Activated T-helper 1 cell treated with anti-CD3 and anti-CD28 coated beads, Interleukin-12 subunit alpha, Interleukin-12 subunit beta, Interleukin-2, Interleukin-4 antibody, amounts not matched to agents 30 ng/mL and 10 ng/mL and 1 ng/mL, durations not matched to agents 14 hours and 24 hours and 36 hours (primary cell): ENCODE results near the gene ZNF618. TPM values are rescaled to one million over a fixed set of nuclear protein-coding genes. Genes with fewer than 3 reads are reported as not detected.
"Not testable (repeated sequence)": the region's sequence is repeated elsewhere in the genome, so short reads cannot be mapped to it uniquely, and the experiment has no call there.

Experiments used
- DNase-seq: peaks from one replicate; pipeline ENCODE4 v3.0.0; 2021; ENCODE audit warnings: low spot score
- H3K27ac Mint-ChIP-seq: one replicate; pipeline ENCODE4 v1.8.0; 2021; ENCODE audit warnings: mild to moderate bottlenecking, mixed read lengths
- H3K27me3 Mint-ChIP-seq: one replicate; pipeline ENCODE4 v1.8.0; 2022; ENCODE audit warnings: mild to moderate bottlenecking, moderate library complexity, mixed read lengths; ENCODE audit not compliant: insufficient read depth
- H3K36me3 Mint-ChIP-seq: one replicate; pipeline ENCODE4 v1.8.0; 2021; ENCODE audit warnings: low read depth, mixed read lengths
- H3K4me1 Mint-ChIP-seq: one replicate; pipeline ENCODE4 v1.8.0; 2021; ENCODE audit warnings: low read depth, mixed read lengths
- H3K4me3 Mint-ChIP-seq: one replicate; pipeline ENCODE4 v1.8.0; 2021; ENCODE audit warnings: mild to moderate bottlenecking, moderate library complexity, mixed read lengths
- H3K9me3 Mint-ChIP-seq: one replicate; pipeline ENCODE4 v1.8.0; 2021; ENCODE audit warnings: mixed read lengths
- intact Hi-C: fragments of 100-400 bp; cut with micrococcal nuclease; formaldehyde crosslinking; loops from one replicate; pipeline ENCODE4 v1.15.1; 2024
- total RNA-seq: library from RNA; stranded (reverse); gene quantifications from 2 replicates; pipeline ENCODE4 v1.2.3, GENCODE V29; 2022

ZNF618 gene
- total RNA-seq, 1 donor from 2014 or later = 0.16 TPM

DNA sequence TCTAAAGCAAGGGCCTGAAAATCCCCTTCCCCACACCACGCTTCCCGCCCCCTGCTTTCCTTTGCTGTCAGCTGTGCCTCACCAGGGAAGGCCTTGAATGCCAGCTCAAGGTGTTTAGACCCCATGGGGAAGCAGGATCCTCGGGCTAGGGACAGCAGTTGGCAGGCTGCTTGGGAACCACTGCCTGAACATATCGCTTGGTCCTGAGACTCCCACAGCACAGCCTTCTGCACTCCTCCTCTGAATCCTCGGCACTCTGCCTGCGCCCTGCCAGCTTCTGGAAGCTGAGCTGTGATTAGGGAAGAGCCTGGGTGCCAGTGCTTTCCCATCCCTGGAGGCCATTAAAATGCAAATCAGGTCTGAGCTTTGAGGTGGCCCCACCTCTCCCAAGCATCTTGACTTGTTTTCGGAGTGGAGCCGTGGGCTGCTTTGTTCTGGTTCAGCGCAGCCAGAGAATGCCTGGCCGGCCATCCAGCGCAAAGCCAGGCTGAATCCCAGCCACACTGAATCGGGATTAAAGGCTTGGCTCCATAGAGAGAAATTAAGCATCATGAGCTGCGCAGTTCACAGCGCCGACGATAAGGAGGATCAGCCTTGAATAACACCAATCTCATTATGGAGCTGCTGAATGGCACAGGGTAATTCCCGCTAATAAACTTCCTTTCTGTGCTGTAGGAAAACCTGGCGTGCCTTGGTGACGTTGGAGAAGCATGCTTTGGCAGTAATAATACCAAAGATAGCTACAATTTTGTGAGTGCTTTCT is 162.0 kb downstream of the ZNF618 start:
- no peaks in the 10 kb centered on the region for H3K36me3 Mint-ChIP-seq
- no peak overlapping the region for H3K4me3 Mint-ChIP-seq
- intact Hi-C loops = no loop called here
- no peak overlapping the region for H3K27ac Mint-ChIP-seq
- DNase-seq = no peak
- H3K4me1 Mint-ChIP-seq = no peaks in the 10 kb centered on the region
- H3K9me3 Mint-ChIP-seq = no peaks in the 10 kb centered on the region
- H3K27me3 Mint-ChIP-seq = peaks cover 2% of the 10 kb centered on the region

- intact Hi-C loops = no loop called here
- H3K4me1 Mint-ChIP-seq = no peaks in the 10 kb centered on the region
Measured at GRCh38 chr9:114038724-114039313, 162.7 kb downstream of the ZNF618 start.

GRCh38 chr9:114039484-114039883 is 163.4 kb downstream of the ZNF618 start:
- no peaks in the 10 kb centered on the region for H3K4me1 Mint-ChIP-seq
- no peak for DNase-seq
- no peaks in the 10 kb centered on the region for H3K9me3 Mint-ChIP-seq

More at GRCh38 chr9:114038724-114039313, 162.7 kb downstream of the ZNF618 start:
- Mint-ChIP-seq H3K27me3 (peaks cover 4% of the 10 kb centered on the region), H3K9me3 (no peaks in the 10 kb centered on the region), H3K4me3 (no peak overlapping the region), H3K36me3 (no peaks in the 10 kb centered on the region), H3K27ac (no peak overlapping the region)
- no peak for DNase-seq

DNA sequence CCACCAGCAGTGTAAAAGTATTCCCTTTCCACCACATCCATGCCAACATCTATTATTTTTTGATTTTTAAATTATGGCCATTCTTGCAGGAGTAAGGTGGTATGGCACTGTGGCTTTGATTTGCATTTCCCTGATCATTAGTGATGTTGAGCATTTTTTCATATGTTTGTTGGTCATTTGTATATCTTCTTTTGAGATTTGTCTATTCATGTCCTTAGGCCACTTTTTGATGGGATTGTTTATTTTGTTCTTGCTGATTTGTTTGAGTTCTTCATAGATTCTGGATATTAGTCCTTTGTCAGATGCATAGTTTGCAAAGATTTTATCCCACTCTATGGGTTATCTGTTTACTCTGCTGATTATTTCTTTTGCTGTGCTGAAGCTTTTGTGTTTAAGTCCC is 167.6 kb downstream of the ZNF618 start:
- intact Hi-C loops, H3K4me3 Mint-ChIP-seq, DNase-seq, H3K36me3 Mint-ChIP-seq, H3K4me1 Mint-ChIP-seq, H3K27ac Mint-ChIP-seq, H3K9me3 Mint-ChIP-seq, H3K27me3 Mint-ChIP-seq: not testable (repeated sequence)

More at GRCh38 chr9:114039484-114039883, 163.4 kb downstream of the ZNF618 start:
- no peaks in the 10 kb centered on the region for H3K36me3 Mint-ChIP-seq
- no peak overlapping the region for H3K4me3 Mint-ChIP-seq
- intact Hi-C loops = no loop called here
- H3K27ac Mint-ChIP-seq = no peak overlapping the region
- H3K27me3 Mint-ChIP-seq = peaks cover 7% of the 10 kb centered on the region

GRCh38 chr9:114046237-114046755 is 170.2 kb downstream of the ZNF618 start:
- Mint-ChIP-seq H3K4me3 (no peak overlapping the region), H3K27ac (no peak overlapping the region), H3K9me3 (no peaks in the 10 kb centered on the region), H3K27me3 (peaks cover 5% of the 10 kb centered on the region), H3K4me1 (no peaks in the 10 kb centered on the region), H3K36me3 (no peaks in the 10 kb centered on the region)
- intact Hi-C loops = no loop called here
- DNase-seq = no peak

- H3K27me3 Mint-ChIP-seq = peaks cover 5% of the 10 kb centered on the region
Measured at GRCh38 chr9:114046875-114047274, 170.8 kb downstream of the ZNF618 start.

DNA sequence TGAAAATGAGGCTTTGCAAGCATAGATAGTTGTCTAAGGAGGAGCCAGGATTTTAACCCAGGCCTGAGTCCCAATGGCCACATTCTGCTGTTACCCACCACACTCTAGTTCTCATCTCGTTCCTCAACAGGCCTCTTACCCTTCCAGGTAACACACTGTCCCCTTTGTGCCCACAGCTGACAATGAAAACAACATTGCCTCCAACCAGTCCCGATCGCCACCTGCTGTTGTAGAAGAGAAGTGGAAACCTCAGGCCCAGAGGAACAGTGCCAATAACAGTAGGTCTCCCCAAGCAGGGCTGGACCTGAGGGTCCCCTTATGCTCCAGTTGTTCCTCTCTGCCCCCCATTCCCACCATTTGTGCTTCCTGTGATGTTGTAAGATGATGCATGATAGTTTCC is 171.6 kb downstream of the ZNF618 start:
- no peak overlapping the region for H3K27ac Mint-ChIP-seq
- DNase-seq = no peak
- no peak overlapping the region for H3K4me3 Mint-ChIP-seq
- intact Hi-C loops = no loop called here
- no peaks in the 10 kb centered on the region for H3K4me1 Mint-ChIP-seq
- no peaks in the 10 kb centered on the region for H3K36me3 Mint-ChIP-seq
- H3K9me3 Mint-ChIP-seq = no peaks in the 10 kb centered on the region
- H3K27me3 Mint-ChIP-seq = peaks cover 5% of the 10 kb centered on the region

More at GRCh38 chr9:114046875-114047274, 170.8 kb downstream of the ZNF618 start:
- Mint-ChIP-seq H3K27ac (no peak overlapping the region), H3K9me3 (no peaks in the 10 kb centered on the region), H3K4me3 (no peak overlapping the region), H3K36me3 (no peaks in the 10 kb centered on the region), H3K4me1 (no peaks in the 10 kb centered on the region)
- intact Hi-C loops = no loop called here
- DNase-seq = no peak

- peaks cover 3% of the 10 kb centered on the region for H3K27me3 Mint-ChIP-seq
- H3K4me3 Mint-ChIP-seq = no peak overlapping the region
- H3K36me3 Mint-ChIP-seq = no peaks in the 10 kb centered on the region
- no peak overlapping the region for H3K27ac Mint-ChIP-seq
- no peaks in the 10 kb centered on the region for H3K4me1 Mint-ChIP-seq
- no peak for DNase-seq
- intact Hi-C loops = no loop called here
- H3K9me3 Mint-ChIP-seq = no peaks in the 10 kb centered on the region
Measured at GRCh38 chr9:114048533-114049415, 172.7 kb downstream of the ZNF618 start.

GRCh38 chr9:114049441-114050225 is 173.5 kb downstream of the ZNF618 start:
- intact Hi-C loops = no loop called here
- H3K4me3 Mint-ChIP-seq = no peak overlapping the region
- no peaks in the 10 kb centered on the region for H3K27me3 Mint-ChIP-seq
- no peaks in the 10 kb centered on the region for H3K9me3 Mint-ChIP-seq
- no peaks in the 10 kb centered on the region for H3K4me1 Mint-ChIP-seq
- no peak overlapping the region for H3K27ac Mint-ChIP-seq
- DNase-seq = no peak
- no peaks in the 10 kb centered on the region for H3K36me3 Mint-ChIP-seq

GRCh38 chr9:114050226-114050568 is 174.1 kb downstream of the ZNF618 start:
- no peak overlapping the region for H3K4me3 Mint-ChIP-seq
- no peaks in the 10 kb centered on the region for H3K4me1 Mint-ChIP-seq
- intact Hi-C loops = no loop called here
- no peaks in the 10 kb centered on the region for H3K36me3 Mint-ChIP-seq
- H3K9me3 Mint-ChIP-seq = no peaks in the 10 kb centered on the region
- H3K27ac Mint-ChIP-seq = no peak overlapping the region
- H3K27me3 Mint-ChIP-seq = no peaks in the 10 kb centered on the region
- no peak for DNase-seq

GRCh38 chr9:114050646-114051045 is 174.5 kb downstream of the ZNF618 start:
- Mint-ChIP-seq H3K4me3 (no peak overlapping the region), H3K9me3 (no peaks in the 10 kb centered on the region), H3K27me3 (no peaks in the 10 kb centered on the region), H3K4me1 (no peaks in the 10 kb centered on the region), H3K36me3 (no peaks in the 10 kb centered on the region), H3K27ac (no peak overlapping the region)
- DNase-seq = no peak
- intact Hi-C loops = no loop called here

GRCh38 chr9:114051281-114051680 is 175.2 kb downstream of the ZNF618 start:
- DNase-seq = no peak
- Mint-ChIP-seq H3K27ac (no peak overlapping the region), H3K4me3 (no peak overlapping the region), H3K4me1 (no peaks in the 10 kb centered on the region), H3K36me3 (no peaks in the 10 kb centered on the region), H3K9me3 (no peaks in the 10 kb centered on the region), H3K27me3 (no peaks in the 10 kb centered on the region)
- intact Hi-C loops = no loop called here
